Fibroblast of lung (primary cell): ENCODE results near the gene PAFAH2. TPM values are rescaled to one million over a fixed set of nuclear protein-coding genes. Genes with fewer than 3 reads are reported as not detected.

ENCODE experiments used
- DNase-seq, 2 donors: peaks; one replicate each; pipeline versions ENCODE4 v3.0.0 to v3.0.0-alpha.2; 2010; ENCODE audit warnings: low read depth in 2 of 2
- H2AFZ ChIP-seq: 2 replicates; pipeline ENCODE4 v1.5.1; 2012; ENCODE audit warnings: low read length, control low read depth, inconsistent platforms
- H3K27ac ChIP-seq: 2 replicates; pipeline ENCODE4 v1.5.1; 2011; ENCODE audit warnings: low read length, control low read depth; ENCODE audit not compliant: insufficient read depth
- H3K27me3 ChIP-seq: 2 replicates; pipeline ENCODE4 v1.5.1; 2011; ENCODE audit warnings: mild to moderate bottlenecking, low read length; ENCODE audit not compliant: control insufficient read depth, insufficient read depth
- H3K36me3 ChIP-seq: 2 replicates; pipeline ENCODE4 v1.5.1; 2011; ENCODE audit warnings: low read length; ENCODE audit not compliant: control insufficient read depth, insufficient read depth
- H3K4me1 ChIP-seq: 2 replicates; pipeline ENCODE4 v1.5.1; 2011; ENCODE audit warnings: low read length; ENCODE audit not compliant: control insufficient read depth, insufficient read depth; ENCODE audit errors: extremely low read depth
- H3K4me2 ChIP-seq: 2 replicates; pipeline ENCODE4 v1.5.1; 2011; ENCODE audit warnings: low read length, control low read depth; ENCODE audit not compliant: insufficient read depth; ENCODE audit errors: extremely low read depth
- H3K4me3 ChIP-seq, 4 experiments: fragments of 200-600 bp in 1 of 4; sonication (generic) in 1 of 4; replicated peaks in 1 of 4; 2 replicates each; pipeline ENCODE4 v1.5.1; 2011 to 2016; ENCODE audit warnings: low read length in 4 of 4, low read depth in 3 of 4, mild to moderate bottlenecking in 3 of 4, control low read depth in 2 of 4, inconsistent platforms in 1 of 4, mixed read lengths in 1 of 4; ENCODE audit not compliant: insufficient read depth in 1 of 4; ENCODE audit errors: control extremely low read depth in 1 of 4
- H3K79me2 ChIP-seq: 2 replicates; pipeline ENCODE4 v1.5.1; 2012; ENCODE audit warnings: mild to moderate bottlenecking, low read length, inconsistent platforms; ENCODE audit not compliant: control insufficient read depth, insufficient read depth
- H3K9ac ChIP-seq: 2 replicates; pipeline ENCODE4 v1.5.1; 2011; ENCODE audit warnings: mild to moderate bottlenecking, low read length, control low read depth; ENCODE audit not compliant: insufficient read depth
- H3K9me3 ChIP-seq: 2 replicates; pipeline ENCODE4 v1.5.1; 2012; ENCODE audit warnings: low read depth, low read length; ENCODE audit not compliant: control insufficient read depth, insufficient read depth
- H4K20me1 ChIP-seq: 2 replicates; pipeline ENCODE4 v1.5.1; 2011; ENCODE audit warnings: low read length; ENCODE audit not compliant: control insufficient read depth, insufficient read depth; ENCODE audit errors: extremely low read depth
- CTCF ChIP-seq, 2 donors: IDR thresholded peaks in 1 of 2; conservative IDR thresholded peaks in 1 of 2; 1 replicate in 1 of 2; 2 replicates in 1 of 2; pipeline ENCODE4 v1.5.1; 2011 to 2012; ENCODE audit warnings: low read length in 2 of 2, control low read depth in 1 of 2, inconsistent platforms in 1 of 2, low read depth in 1 of 2, mild to moderate bottlenecking in 1 of 2
- EZH2 ChIP-seq: IDR thresholded peaks from 2 replicates; pipeline ENCODE4 v1.5.1; 2012; ENCODE audit warnings: low read length, control low read depth, mild to moderate bottlenecking; ENCODE audit errors: missing control alignments
- polyA plus RNA-seq, 2 donors: library from polyadenylated mRNA; depleted of rRNA in 1 of 2; stranded (reverse) in 1 of 2; unstranded in 1 of 2; fragments of >200 nt; gene quantifications; 2 replicates each; pipeline ENCODE4 v1.2.1, GENCODE V29; 2011 to 2012; ENCODE audit warnings: missing spikeins in 1 of 2
- total RNA-seq: library from RNA; depleted of rRNA; stranded (reverse); fragments of >200 nt; gene quantifications from 2 replicates; pipeline ENCODE4 v1.2.1, GENCODE V29; 2014

The PAFAH2 gene
- total and polyA plus RNA-seq, 2 donors (not counting 1 experiment from before 2014, with no cell fraction given): 8.3 to 11.7 TPM

- H3K4me1 ChIP-seq: peaks cover 9% of the 10 kb centered on the region
- H2AFZ ChIP-seq: no peak overlapping the region
- no peak overlapping the region for H3K27ac ChIP-seq
- no peak for TF ChIP-seq EZH2
- TF ChIP-seq CTCF (conservative IDR thresholded peaks at IDR 0.05 in 1 of 2, IDR thresholded peaks at IDR 0.05 in 1 of 2; ENCODE audit: low read depth in 1 of 2, low read length in 2 of 2): no peak
- DNase-seq: peak in 1 of 2 donors; percentile 69
- H4K20me1 ChIP-seq: no peaks in the 10 kb centered on the region
- H3K9me3 ChIP-seq: no peaks in the 10 kb centered on the region
- no peaks in the 10 kb centered on the region for H3K36me3 ChIP-seq
- no peak overlapping the region for H3K4me3 ChIP-seq
- no peak overlapping the region for H3K9ac ChIP-seq
- no peaks in the 10 kb centered on the region for H3K79me2 ChIP-seq
- no peaks in the 10 kb centered on the region for H3K27me3 ChIP-seq
- H3K4me2 ChIP-seq: no peak overlapping the region
Observed at GRCh38 chr1:26015358-26015757, 17.5 kb upstream of the PAFAH2 start.

GRCh38 chr1:26014179-26014578 is 16.3 kb upstream of the PAFAH2 start:
- H3K9me3 ChIP-seq: no peaks in the 10 kb centered on the region
- no peaks in the 10 kb centered on the region for H3K27me3 ChIP-seq
- H3K9ac ChIP-seq: no peak overlapping the region
- H3K4me2 ChIP-seq: no peak overlapping the region
- no peaks in the 10 kb centered on the region for H3K79me2 ChIP-seq
- H4K20me1 ChIP-seq: no peaks in the 10 kb centered on the region
- no peak for TF ChIP-seq EZH2
- TF ChIP-seq CTCF (conservative IDR thresholded peaks at IDR 0.05 in 1 of 2, IDR thresholded peaks at IDR 0.05 in 1 of 2; ENCODE audit: low read depth in 1 of 2, low read length in 2 of 2): no peak
- no peak overlapping the region for H2AFZ ChIP-seq
- H3K27ac ChIP-seq: no peak overlapping the region
- H3K36me3 ChIP-seq: no peaks in the 10 kb centered on the region
- no peak for DNase-seq
- H3K4me3 ChIP-seq: no peak overlapping the region
- peaks cover 2% of the 10 kb centered on the region for H3K4me1 ChIP-seq

- Histone ChIP-seq H3K9ac (no peak overlapping the region), H3K27ac (no peak overlapping the region), H2AFZ (no peak overlapping the region), H4K20me1 (no peaks in the 10 kb centered on the region), H3K9me3 (no peaks in the 10 kb centered on the region), H3K36me3 (no peaks in the 10 kb centered on the region), H3K4me3 (no peak overlapping the region), H3K4me2 (no peak overlapping the region), H3K79me2 (no peaks in the 10 kb centered on the region), H3K27me3 (no peaks in the 10 kb centered on the region), H3K4me1 (peaks cover 2% of the 10 kb centered on the region)
- DNase-seq: no peak
- TF ChIP-seq CTCF (conservative IDR thresholded peaks at IDR 0.05 in 1 of 2, IDR thresholded peaks at IDR 0.05 in 1 of 2; ENCODE audit: low read depth in 1 of 2, low read length in 2 of 2) (no peak), EZH2 (no peak)
Observed at GRCh38 chr1:26012864-26013263, 15.0 kb upstream of the PAFAH2 start.
